GM23338 (cell line): ENCODE results near the gene ANO6.

Experiments
- EZH2 ChIP-seq: fragments of 200-600 bp; sonication (generic); IDR thresholded peaks from one replicate; pipeline ENCODE4 v1.8.0; 2017; ENCODE audit warnings: antibody characterized with exemption, mild to moderate bottlenecking, low read depth; ENCODE audit not compliant: unreplicated experiment
- NANOG ChIP-seq: IDR thresholded peaks from 2 replicates; pipeline ENCODE4 v1.6.1; 2016; ENCODE audit warnings: antibody characterized with exemption, borderline replicate concordance
- POLR2AphosphoS5 ChIP-seq: IDR thresholded peaks from 2 replicates; pipeline ENCODE4 v1.6.1; 2016; ENCODE audit warnings: antibody characterized with exemption, low read depth
- TF ChIP-seq, protein P1 (sequence below): IDR thresholded peaks from one replicate; pipeline ENCODE4 v1.6.1; 2018; ENCODE audit warnings: antibody characterized with exemption; ENCODE audit not compliant: unreplicated experiment
- TF ChIP-seq, protein P2 (sequence below), 2 experiments: fragments of 200-600 bp in 1 of 2; sonication (generic) in 1 of 2; conservative IDR thresholded peaks; 2 replicates each; pipeline versions ENCODE4 v1.5.1 to v1.6.1; 2016 to 2017; ENCODE audit warnings: antibody characterized with exemption in 2 of 2, low read depth in 2 of 2, mild to moderate bottlenecking in 2 of 2, moderate library complexity in 1 of 2

DNA sequence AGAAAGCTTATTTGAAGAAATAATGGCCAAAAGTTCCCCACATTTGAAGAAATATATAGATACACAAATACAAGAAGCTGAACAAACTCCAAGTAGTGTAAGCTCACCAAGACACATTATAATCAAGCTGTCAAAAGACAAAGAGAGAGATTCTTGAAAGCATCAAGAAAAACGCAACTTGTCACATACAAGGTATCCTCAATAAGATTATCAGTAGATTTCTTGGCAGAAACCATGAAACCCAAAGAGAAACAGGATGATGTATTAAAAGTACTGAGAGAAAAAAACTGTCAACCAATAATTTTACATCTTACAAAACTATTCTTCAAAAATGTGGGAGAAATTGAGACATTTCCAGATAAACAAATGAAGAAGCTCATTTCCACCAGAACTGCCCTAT lies 263.0 kb downstream of the ANO6 start:
- TF ChIP-seq, protein P1, sequence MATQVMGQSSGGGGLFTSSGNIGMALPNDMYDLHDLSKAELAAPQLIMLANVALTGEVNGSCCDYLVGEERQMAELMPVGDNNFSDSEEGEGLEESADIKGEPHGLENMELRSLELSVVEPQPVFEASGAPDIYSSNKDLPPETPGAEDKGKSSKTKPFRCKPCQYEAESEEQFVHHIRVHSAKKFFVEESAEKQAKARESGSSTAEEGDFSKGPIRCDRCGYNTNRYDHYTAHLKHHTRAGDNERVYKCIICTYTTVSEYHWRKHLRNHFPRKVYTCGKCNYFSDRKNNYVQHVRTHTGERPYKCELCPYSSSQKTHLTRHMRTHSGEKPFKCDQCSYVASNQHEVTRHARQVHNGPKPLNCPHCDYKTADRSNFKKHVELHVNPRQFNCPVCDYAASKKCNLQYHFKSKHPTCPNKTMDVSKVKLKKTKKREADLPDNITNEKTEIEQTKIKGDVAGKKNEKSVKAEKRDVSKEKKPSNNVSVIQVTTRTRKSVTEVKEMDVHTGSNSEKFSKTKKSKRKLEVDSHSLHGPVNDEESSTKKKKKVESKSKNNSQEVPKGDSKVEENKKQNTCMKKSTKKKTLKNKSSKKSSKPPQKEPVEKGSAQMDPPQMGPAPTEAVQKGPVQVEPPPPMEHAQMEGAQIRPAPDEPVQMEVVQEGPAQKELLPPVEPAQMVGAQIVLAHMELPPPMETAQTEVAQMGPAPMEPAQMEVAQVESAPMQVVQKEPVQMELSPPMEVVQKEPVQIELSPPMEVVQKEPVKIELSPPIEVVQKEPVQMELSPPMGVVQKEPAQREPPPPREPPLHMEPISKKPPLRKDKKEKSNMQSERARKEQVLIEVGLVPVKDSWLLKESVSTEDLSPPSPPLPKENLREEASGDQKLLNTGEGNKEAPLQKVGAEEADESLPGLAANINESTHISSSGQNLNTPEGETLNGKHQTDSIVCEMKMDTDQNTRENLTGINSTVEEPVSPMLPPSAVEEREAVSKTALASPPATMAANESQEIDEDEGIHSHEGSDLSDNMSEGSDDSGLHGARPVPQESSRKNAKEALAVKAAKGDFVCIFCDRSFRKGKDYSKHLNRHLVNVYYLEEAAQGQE: no peak
- TF ChIP-seq, protein P2, sequence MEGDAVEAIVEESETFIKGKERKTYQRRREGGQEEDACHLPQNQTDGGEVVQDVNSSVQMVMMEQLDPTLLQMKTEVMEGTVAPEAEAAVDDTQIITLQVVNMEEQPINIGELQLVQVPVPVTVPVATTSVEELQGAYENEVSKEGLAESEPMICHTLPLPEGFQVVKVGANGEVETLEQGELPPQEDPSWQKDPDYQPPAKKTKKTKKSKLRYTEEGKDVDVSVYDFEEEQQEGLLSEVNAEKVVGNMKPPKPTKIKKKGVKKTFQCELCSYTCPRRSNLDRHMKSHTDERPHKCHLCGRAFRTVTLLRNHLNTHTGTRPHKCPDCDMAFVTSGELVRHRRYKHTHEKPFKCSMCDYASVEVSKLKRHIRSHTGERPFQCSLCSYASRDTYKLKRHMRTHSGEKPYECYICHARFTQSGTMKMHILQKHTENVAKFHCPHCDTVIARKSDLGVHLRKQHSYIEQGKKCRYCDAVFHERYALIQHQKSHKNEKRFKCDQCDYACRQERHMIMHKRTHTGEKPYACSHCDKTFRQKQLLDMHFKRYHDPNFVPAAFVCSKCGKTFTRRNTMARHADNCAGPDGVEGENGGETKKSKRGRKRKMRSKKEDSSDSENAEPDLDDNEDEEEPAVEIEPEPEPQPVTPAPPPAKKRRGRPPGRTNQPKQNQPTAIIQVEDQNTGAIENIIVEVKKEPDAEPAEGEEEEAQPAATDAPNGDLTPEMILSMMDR (conservative IDR thresholded peaks at IDR 0.05; ENCODE audit: low read depth in 2 of 2): no peak
- TF ChIP-seq EZH2 (no peak), POLR2AphosphoS5 (no peak), NANOG (no peak)
